GM21528 (cell line): ENCODE measurements around the gene GPR39.

Experiments
- ATAC-seq: cut with Tn5 transposase; IDR thresholded peaks from one replicate; pipeline ENCODE4 v1.9.1; 2021; ENCODE audit warnings: mild to moderate bottlenecking, moderate library complexity; ENCODE audit not compliant: unreplicated experiment, low FRiP score

The GPR39 gene

GRCh38 chr2:132439703-132440398 is 23.2 kb downstream of the GPR39 start:
- ATAC-seq, result no peak

- ATAC-seq, result no peak
Observed at GRCh38 chr2:132441051-132441450, 24.4 kb downstream of the GPR39 start.

- no peak for ATAC-seq
Observed at GRCh38 chr2:132442278-132442677, 25.7 kb downstream of the GPR39 start.

- no peak for ATAC-seq
Observed at GRCh38 chr2:132443106-132443505, 26.5 kb downstream of the GPR39 start.

- no peak for ATAC-seq
Observed at GRCh38 chr2:132446444-132446843, 29.8 kb downstream of the GPR39 start.

- no peak for ATAC-seq
Observed at GRCh38 chr2:132448331-132448730, 31.7 kb downstream of the GPR39 start.

GRCh38 chr2:132448771-132449170 is 32.2 kb downstream of the GPR39 start:
- ATAC-seq, result no peak

GRCh38 chr2:132449868-132450267 is 33.3 kb downstream of the GPR39 start:
- ATAC-seq, result no peak

- ATAC-seq, result no peak
Observed at GRCh38 chr2:132460781-132461180, 44.2 kb downstream of the GPR39 start.

- ATAC-seq, result no peak
Observed at GRCh38 chr2:132462236-132462635, 45.6 kb downstream of the GPR39 start.

- no peak for ATAC-seq
Observed at GRCh38 chr2:132463719-132464118, 47.1 kb downstream of the GPR39 start.

- no peak for ATAC-seq
Observed at GRCh38 chr2:132465917-132466316, 49.3 kb downstream of the GPR39 start.

- ATAC-seq, result no peak
Observed at GRCh38 chr2:132466428-132467028, 49.9 kb downstream of the GPR39 start.

- ATAC-seq, result no peak
Observed at GRCh38 chr2:132468821-132469675, 52.4 kb downstream of the GPR39 start.

GRCh38 chr2:132470746-132471145 is 54.1 kb downstream of the GPR39 start:
- ATAC-seq, result no peak

- ATAC-seq, result no peak
Observed at GRCh38 chr2:132473174-132473883, 56.7 kb downstream of the GPR39 start.

- ATAC-seq, result no peak
Observed at GRCh38 chr2:132475615-132476014, 59.0 kb downstream of the GPR39 start.

- ATAC-seq, result no peak
Observed at GRCh38 chr2:132477436-132477835, 60.8 kb downstream of the GPR39 start.

GRCh38 chr2:132477962-132478361 is 61.4 kb downstream of the GPR39 start:
- ATAC-seq, result no peak

- no peak for ATAC-seq
Observed at GRCh38 chr2:132478461-132479105, 62.0 kb downstream of the GPR39 start.
